GM12878 (cell line): ENCODE results near the gene CTIF. TPM values are rescaled to one million over a fixed set of nuclear protein-coding genes. Genes with fewer than 3 reads are reported as not detected.

Source experiments
- CBFB ChIP-seq: IDR thresholded peaks from 2 replicates; pipeline ENCODE4 v1.6.1; 2016; ENCODE audit warnings: antibody characterized with exemption, low read depth
- EED ChIP-seq: sonication (generic); IDR thresholded peaks from 2 replicates; pipeline ENCODE4 v1.6.1; 2016; ENCODE audit warnings: antibody characterized with exemption, low read depth
- FOXM1 ChIP-seq: IDR thresholded peaks from 2 replicates; pipeline ENCODE4 v1.6.1; 2012; ENCODE audit warnings: low read depth, mild to moderate bottlenecking, inconsistent platforms, low read length, moderate library complexity
- IKZF1 ChIP-seq: fragments of 450-650 bp; conservative IDR thresholded peaks from 2 replicates; pipeline ENCODE4 v1.6.1; 2017; ENCODE audit warnings: antibody characterized with exemption, mild to moderate bottlenecking
- KLF5 ChIP-seq: fragments of 450-650 bp; IDR thresholded peaks from 2 replicates; pipeline ENCODE4 v1.6.1; 2014; ENCODE audit warnings: mild to moderate bottlenecking; ENCODE audit not compliant: partially characterized antibody
- MXI1 ChIP-seq: fragments of 150-350 bp; IDR thresholded peaks from 2 replicates; pipeline ENCODE4 v1.6.1; 2011; ENCODE audit warnings: low read depth, mild to moderate bottlenecking, inconsistent platforms, low read length, improper control_type of control experiment
- NFXL1 ChIP-seq: fragments of 450-650 bp; IDR thresholded peaks from 2 replicates; pipeline ENCODE4 v1.6.1; 2017; ENCODE audit warnings: antibody characterized with exemption, mild to moderate bottlenecking, borderline replicate concordance
- NKRF ChIP-seq: fragments of 450-650 bp; conservative IDR thresholded peaks from 2 replicates; pipeline ENCODE4 v1.6.1; 2017; ENCODE audit warnings: mild to moderate bottlenecking, moderate library complexity
- NR2C1 ChIP-seq: fragments of 450-650 bp; IDR thresholded peaks from 2 replicates; pipeline ENCODE4 v1.6.1; 2017; ENCODE audit warnings: antibody characterized with exemption, mild to moderate bottlenecking, moderate library complexity
- NR2F1 ChIP-seq: fragments of 450-650 bp; conservative IDR thresholded peaks from 2 replicates; pipeline ENCODE4 v1.6.1; 2017; ENCODE audit warnings: mild to moderate bottlenecking
- POLR2A ChIP-seq: IDR thresholded peaks from 2 replicates; pipeline ENCODE4 v1.6.1; 2011; ENCODE audit warnings: low read depth, mild to moderate bottlenecking, low read length
- RELA ChIP-seq: fragments of 450-650 bp; IDR thresholded peaks from 2 replicates; pipeline ENCODE4 v1.8.0; 2014; ENCODE audit warnings: borderline replicate concordance; ENCODE audit not compliant: partially characterized antibody
- SP1 ChIP-seq: IDR thresholded peaks from one replicate; pipeline ENCODE4 v1.6.1; 2011; ENCODE audit warnings: low read depth, low read length
- TBL1XR1 ChIP-seq: IDR thresholded peaks from 2 replicates; pipeline ENCODE4 v1.6.1; 2012; ENCODE audit warnings: low read depth, low read length, improper control_type of control experiment
- TCF12 ChIP-seq: IDR thresholded peaks from 2 replicates; pipeline ENCODE4 v1.6.1; 2011; ENCODE audit warnings: low read depth, mild to moderate bottlenecking, low read length
- TCF7 ChIP-seq: IDR thresholded peaks from 2 replicates; pipeline ENCODE4 v1.6.1; 2014; ENCODE audit warnings: antibody characterized with exemption, borderline replicate concordance
- ZNF592 ChIP-seq: fragments of 450-650 bp; IDR thresholded peaks from 2 replicates; pipeline ENCODE4 v1.6.1; 2017; ENCODE audit warnings: mild to moderate bottlenecking, moderate library complexity
- polyA plus RNA-seq, 11 experiments: library from polyadenylated mRNA; depleted of rRNA in 4 of 11; unstranded in 6 of 11; stranded (reverse) in 5 of 11; fragments of >200 nt; fragmentation: Nextera tagmentation in 4 of 11; fragmentation: Illumina TruSeq in 1 of 11; extraction: Ambion mirVana in 4 of 11; extraction: Trizol in 1 of 11; gene quantifications; 1 replicate in 1 of 11; 2 replicates in 10 of 11; pipeline versions ENCODE4 v1.2.1 to v1.2.3, GENCODE V29; 2011 to 2016; ENCODE audit warnings: inconsistent platforms in 2 of 11, missing spikeins in 2 of 11, low read depth in 1 of 11
- total RNA-seq, 4 experiments: library from RNA; depleted of rRNA in 3 of 4; stranded (reverse); fragments of >200 nt in 3 of 4; fragmentation: Illumina TruSeq in 1 of 4; extraction: Trizol in 1 of 4; gene quantifications; 2 replicates each; pipeline versions ENCODE4 v1.2.1 to v1.2.3, GENCODE V29; 2013 to 2021
- TF ChIP-seq, protein P1 (sequence below): fragments of 450-650 bp; IDR thresholded peaks from 2 replicates; pipeline ENCODE4 v1.6.1; 2014; ENCODE audit warnings: mild to moderate bottlenecking
- TF ChIP-seq, protein P2 (sequence below): fragments of 450-650 bp; formaldehyde crosslinking; IDR thresholded peaks from 2 replicates; pipeline ENCODE4 v1.4.0; 2020; ENCODE audit warnings: mild to moderate bottlenecking, moderate library complexity

The CTIF gene
- total and polyA plus RNA-seq, 10 of the 15 experiments (the other 5 are each of a cell fraction or from before 2014, with no cell fraction given), result 0.06 to 11.6 (median 2.5) TPM

DNA sequence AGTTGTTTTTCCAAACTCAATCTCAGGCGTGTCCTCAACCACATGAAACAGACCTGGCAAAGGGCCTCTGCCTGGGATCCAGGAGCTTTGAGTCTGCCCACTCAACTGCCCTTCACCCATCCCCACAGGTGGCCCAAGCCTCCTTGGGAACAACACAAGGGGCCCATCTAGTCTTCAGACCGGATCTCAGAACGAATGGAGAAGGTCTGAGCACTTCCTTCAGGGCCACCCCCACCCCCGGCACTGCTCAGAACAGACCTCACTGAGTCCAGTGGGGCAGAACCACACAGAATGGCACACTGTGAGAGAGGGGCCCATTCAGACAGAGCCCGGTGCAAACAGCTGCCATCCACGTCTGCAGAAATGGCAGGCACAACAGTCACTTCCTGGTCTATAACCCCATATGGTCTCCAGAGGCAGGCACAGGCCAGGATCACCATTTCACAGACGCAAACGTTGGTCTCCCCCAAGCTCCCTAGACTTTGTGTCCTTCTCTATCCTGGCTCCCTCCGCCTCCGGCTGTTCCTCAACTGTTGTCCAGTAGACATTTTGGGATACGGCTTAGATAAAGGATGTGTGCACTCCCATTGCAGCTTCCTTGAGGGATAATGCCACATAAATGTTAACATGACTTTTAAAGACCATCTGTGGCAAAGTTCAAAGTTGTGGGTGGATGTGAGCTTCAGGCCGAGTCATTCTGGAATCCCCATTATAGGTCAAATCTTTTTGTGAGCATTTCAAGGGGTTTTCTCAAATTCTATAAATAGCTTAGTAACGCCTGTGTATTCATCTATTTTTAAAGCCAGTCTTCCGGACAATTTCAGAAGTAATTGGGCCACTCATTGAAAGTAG lies 262.3 kb downstream of the CTIF start (continued):
- TF ChIP-seq ZNF592 (no peak), EED (peak; percentile 93), POLR2A (peak; percentile 60; the same call in 1 of the 2 replicates), MXI1 (no peak), SP1 (peak; percentile 53), TCF7 (no peak; the same call in none of the 2 replicates), NFXL1 (no peak), IKZF1 (peak; percentile 96), TCF12 (0 out of 2 replicates have a peak, but pooled peaks have one; percentile 12), NR2F1 (peak; percentile 91), KLF5 (peak; percentile 63), FOXM1 (peak; percentile 98), CBFB (0 out of 2 replicates have a peak, but pooled peaks have one; percentile 68), NR2C1 (0 out of 2 replicates have a peak, but pooled peaks have one; percentile 9), NKRF (0 out of 2 replicates have a peak, but pooled peaks have one; percentile 40), RELA (no peak), TBL1XR1 (peak; percentile 98)
- TF ChIP-seq, protein P1, sequence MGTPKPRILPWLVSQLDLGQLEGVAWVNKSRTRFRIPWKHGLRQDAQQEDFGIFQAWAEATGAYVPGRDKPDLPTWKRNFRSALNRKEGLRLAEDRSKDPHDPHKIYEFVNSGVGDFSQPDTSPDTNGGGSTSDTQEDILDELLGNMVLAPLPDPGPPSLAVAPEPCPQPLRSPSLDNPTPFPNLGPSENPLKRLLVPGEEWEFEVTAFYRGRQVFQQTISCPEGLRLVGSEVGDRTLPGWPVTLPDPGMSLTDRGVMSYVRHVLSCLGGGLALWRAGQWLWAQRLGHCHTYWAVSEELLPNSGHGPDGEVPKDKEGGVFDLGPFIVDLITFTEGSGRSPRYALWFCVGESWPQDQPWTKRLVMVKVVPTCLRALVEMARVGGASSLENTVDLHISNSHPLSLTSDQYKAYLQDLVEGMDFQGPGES, result no peak
- TF ChIP-seq, protein P2, sequence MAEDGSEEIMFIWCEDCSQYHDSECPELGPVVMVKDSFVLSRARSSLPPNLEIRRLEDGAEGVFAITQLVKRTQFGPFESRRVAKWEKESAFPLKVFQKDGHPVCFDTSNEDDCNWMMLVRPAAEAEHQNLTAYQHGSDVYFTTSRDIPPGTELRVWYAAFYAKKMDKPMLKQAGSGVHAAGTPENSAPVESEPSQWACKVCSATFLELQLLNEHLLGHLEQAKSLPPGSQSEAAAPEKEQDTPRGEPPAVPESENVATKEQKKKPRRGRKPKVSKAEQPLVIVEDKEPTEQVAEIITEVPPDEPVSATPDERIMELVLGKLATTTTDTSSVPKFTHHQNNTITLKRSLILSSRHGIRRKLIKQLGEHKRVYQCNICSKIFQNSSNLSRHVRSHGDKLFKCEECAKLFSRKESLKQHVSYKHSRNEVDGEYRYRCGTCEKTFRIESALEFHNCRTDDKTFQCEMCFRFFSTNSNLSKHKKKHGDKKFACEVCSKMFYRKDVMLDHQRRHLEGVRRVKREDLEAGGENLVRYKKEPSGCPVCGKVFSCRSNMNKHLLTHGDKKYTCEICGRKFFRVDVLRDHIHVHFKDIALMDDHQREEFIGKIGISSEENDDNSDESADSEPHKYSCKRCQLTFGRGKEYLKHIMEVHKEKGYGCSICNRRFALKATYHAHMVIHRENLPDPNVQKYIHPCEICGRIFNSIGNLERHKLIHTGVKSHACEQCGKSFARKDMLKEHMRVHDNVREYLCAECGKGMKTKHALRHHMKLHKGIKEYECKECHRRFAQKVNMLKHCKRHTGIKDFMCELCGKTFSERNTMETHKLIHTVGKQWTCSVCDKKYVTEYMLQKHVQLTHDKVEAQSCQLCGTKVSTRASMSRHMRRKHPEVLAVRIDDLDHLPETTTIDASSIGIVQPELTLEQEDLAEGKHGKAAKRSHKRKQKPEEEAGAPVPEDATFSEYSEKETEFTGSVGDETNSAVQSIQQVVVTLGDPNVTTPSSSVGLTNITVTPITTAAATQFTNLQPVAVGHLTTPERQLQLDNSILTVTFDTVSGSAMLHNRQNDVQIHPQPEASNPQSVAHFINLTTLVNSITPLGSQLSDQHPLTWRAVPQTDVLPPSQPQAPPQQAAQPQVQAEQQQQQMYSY (CRISPR knock-in tag), result 0 out of 2 replicates have a peak, but pooled peaks have one; percentile 39
